CD4-positive, alpha-beta T cell treated with Interleukin-2 at 100 ng/mL for 4 hours (primary cell): Measurements from ENCODE around the gene C16orf87.
A peak's percentile ranks its signal among the peaks of the same experiment; 100 is the strongest.
"Not testable (repeated sequence)": the region's sequence is repeated elsewhere in the genome, so short reads cannot be mapped to it uniquely, and the experiment has no call there.

ENCODE experiments used
- DNase-seq: peaks from one replicate; pipeline ENCODE4 v3.0.0-alpha.2; 2020; ENCODE audit warnings: low spot score

The C16orf87 gene

GRCh38 chr16:46830902-46831647 is at the start of gene C16orf87:
Gene C16orf87, minus strand, starts transcription at chr16:46831180. Its CDS starts 31 bp downstream, at chr16:46831149.
- peak; percentile 91 for DNase-seq

GRCh38 chr16:46875243-46875642 is 44.3 kb upstream of the C16orf87 start:
- no peak for DNase-seq

GRCh38 chr16:46873201-46873600 is 42.2 kb upstream of the C16orf87 start:
- DNase-seq: no peak

- no peak for DNase-seq
Observed at GRCh38 chr16:46871597-46871996, 40.6 kb upstream of the C16orf87 start.

GRCh38 chr16:46868891-46869290 is 37.9 kb upstream of the C16orf87 start:
- DNase-seq: not testable (repeated sequence)

- not testable (repeated sequence) for DNase-seq
Observed at GRCh38 chr16:46867486-46867885, 36.5 kb upstream of the C16orf87 start.

- no peak for DNase-seq
Observed at GRCh38 chr16:46866286-46866685, 35.3 kb upstream of the C16orf87 start.

- no peak for DNase-seq
Observed at GRCh38 chr16:46862555-46863447, 31.8 kb upstream of the C16orf87 start.

GRCh38 chr16:46859719-46860152 is 28.8 kb upstream of the C16orf87 start:
- no peak for DNase-seq

- no peak for DNase-seq
Observed at GRCh38 chr16:46858151-46858550, 27.2 kb upstream of the C16orf87 start.

- no peak for DNase-seq
Observed at GRCh38 chr16:46857368-46857945, 26.5 kb upstream of the C16orf87 start.

GRCh38 chr16:46855389-46855788 is 24.4 kb upstream of the C16orf87 start:
- no peak for DNase-seq

GRCh38 chr16:46854846-46855245 is 23.9 kb upstream of the C16orf87 start:
- no peak for DNase-seq

- DNase-seq: peak; percentile 58
Observed at GRCh38 chr16:46853713-46854443, 22.9 kb upstream of the C16orf87 start.

GRCh38 chr16:46852130-46852529 is 21.1 kb upstream of the C16orf87 start:
- no peak for DNase-seq

GRCh38 chr16:46850619-46851555 is 19.9 kb upstream of the C16orf87 start:
- no peak for DNase-seq

- no peak for DNase-seq
Observed at GRCh38 chr16:46848768-46849764, 18.1 kb upstream of the C16orf87 start.

GRCh38 chr16:46845952-46846351 is 15.0 kb upstream of the C16orf87 start:
- no peak for DNase-seq

GRCh38 chr16:46844771-46845170 is 13.8 kb upstream of the C16orf87 start:
- no peak for DNase-seq
